NCI-H2196 treated with DMSO at 0.1 percent for 48 hours (cell line): ENCODE data around the gene PTPRN2.
"Not testable (repeated sequence)": the region's sequence is repeated elsewhere in the genome, so short reads cannot be mapped to it uniquely, and the experiment has no call there.

Source experiments
- DNase-seq: peaks from one replicate; lab custom pipeline; 2025; ENCODE audit not compliant: unreplicated experiment; lab: John Stamatoyannopoulos, UW

PTPRN2 gene

DNA sequence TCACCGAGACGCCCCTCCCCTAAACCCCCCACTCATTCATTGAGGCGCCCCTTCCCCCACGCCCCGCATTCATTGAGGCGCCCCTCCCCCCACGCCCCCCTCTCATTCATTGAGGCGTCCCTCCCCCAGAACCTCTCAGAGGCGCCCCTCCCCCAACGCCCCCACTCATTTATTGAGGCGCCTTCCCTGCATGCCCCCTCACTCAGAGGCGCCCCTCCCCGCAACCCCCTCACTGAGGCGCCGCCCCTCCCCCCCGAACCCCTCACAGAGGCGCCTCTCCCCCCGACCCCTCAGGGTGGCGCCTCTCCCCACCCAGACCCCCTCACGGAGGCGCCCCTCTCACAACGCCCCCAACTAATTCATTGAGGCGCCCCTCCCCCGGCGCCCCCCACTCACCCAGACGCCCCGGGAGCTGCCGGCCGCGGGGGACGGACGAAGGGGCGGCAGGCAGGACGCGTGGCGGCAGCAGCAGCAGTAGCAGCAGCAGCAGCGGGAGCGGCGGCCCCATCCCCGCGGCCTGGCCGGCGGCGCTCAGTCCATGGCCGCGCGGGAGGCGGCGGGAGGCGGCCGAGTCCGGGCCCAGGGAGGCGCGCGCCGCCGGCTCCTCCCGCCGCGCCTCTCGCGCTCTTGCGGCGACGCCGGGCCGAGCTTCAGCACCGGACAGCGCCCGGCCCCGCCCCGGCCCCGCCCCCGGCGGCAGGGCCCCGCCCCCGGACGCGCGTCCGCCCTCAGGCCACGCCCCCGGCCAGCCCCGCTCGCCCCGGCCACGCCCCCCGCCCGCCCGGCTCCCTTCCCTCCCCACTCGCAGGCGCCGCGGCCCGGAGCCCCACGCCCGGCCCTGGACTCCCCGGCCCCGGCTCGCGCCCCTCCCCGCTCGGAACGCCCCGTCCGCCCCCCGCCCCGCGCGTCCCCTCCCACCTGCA, at the start of gene PTPRN2:
PTPRN2 (minus strand) TSS at position 662 of the 923 bp plus-strand sequence.
- DNase-seq: peak; percentile 3

GRCh38 chr7:158633055-158633956, 45.7 kb upstream of the PTPRN2 start:
- DNase-seq: no peak

- DNase-seq: no peak
These were observed 44.1 kb upstream of the PTPRN2 start for GRCh38 chr7:158631574-158632195.

- not testable (repeated sequence) for DNase-seq
These were observed 38.7 kb upstream of the PTPRN2 start for GRCh38 chr7:158626289-158626688.

- no peak for DNase-seq
These were observed 35.6 kb upstream of the PTPRN2 start for GRCh38 chr7:158623241-158623640.

- DNase-seq: no peak
These were observed 33.3 kb upstream of the PTPRN2 start for GRCh38 chr7:158620839-158621441.

DNA sequence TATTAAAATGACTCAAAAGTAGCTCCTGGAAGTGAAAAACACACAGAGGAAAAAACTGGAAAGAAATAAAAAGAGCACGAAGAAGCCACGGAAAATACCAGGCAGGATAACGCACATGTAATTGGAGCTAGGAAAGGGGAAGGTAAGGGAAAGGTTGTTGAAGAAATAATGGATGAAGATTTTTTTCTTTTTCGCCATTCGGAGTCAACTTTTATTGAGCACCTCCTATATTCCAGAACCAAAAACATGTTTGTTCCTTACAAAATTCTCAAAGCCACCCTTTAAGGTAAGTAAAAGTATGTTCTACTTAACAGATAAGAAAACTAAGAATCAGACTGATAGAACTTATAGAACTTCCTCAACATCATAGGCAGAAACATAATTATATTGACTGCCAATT, 32.8 kb upstream of the PTPRN2 start:
- DNase-seq: no peak

DNA sequence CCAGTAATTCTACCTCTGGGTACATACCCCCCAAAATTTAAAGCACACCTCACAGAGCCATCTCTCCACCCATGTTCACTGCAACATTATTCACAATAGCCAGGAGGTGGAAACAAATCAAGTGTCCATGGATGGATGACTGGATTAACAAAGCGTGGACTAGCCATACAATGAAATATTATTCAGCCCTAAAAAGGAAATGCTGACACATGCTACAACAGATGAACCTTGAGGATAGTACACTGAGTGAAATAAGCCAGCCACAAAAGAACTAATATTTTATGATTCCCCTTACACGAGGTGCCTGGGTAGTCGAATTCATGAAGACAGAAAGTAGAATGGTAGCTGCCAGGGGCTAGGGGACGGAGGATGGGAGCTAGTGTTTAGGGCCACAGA, 31.1 kb upstream of the PTPRN2 start:
- DNase-seq: no peak

DNA sequence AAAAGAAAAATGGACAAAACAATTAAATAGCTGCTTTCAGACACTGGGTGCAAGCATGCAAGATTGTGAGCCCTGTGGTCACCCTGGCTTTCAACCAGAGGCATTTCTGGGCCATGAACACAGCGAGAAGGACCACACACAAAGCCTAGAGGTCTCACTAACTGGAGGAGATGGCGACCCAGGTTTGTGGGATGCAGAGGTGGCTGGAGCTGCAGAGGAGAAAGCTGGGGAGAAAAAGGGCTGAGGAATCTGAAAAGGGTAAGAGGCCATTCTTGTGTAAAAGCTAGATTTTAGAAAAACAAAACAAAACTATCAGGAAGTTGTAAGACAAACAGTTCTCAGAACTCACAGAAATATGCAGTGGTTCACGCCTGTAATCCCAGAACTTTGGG, 30.1 kb upstream of the PTPRN2 start:
- no peak for DNase-seq

DNA sequence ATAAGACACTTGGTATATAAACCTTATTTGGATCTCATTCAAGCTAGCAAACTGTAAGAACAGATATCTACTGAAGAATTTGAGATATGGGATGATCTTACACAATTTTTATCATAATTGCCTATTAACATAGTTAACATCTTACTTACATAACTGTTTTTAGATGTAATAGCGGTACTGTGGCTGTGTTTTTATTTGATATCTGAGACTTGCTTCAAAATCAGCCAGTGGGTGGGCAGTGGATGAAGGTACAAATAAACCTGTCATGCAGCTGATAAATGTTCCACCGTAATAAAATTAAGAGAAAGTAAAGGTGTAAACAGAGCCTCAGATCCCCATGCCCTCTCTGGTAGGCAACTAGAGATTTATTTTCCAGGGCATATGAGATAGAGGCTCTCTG, 28.4 kb upstream of the PTPRN2 start:
- DNase-seq: no peak

DNA sequence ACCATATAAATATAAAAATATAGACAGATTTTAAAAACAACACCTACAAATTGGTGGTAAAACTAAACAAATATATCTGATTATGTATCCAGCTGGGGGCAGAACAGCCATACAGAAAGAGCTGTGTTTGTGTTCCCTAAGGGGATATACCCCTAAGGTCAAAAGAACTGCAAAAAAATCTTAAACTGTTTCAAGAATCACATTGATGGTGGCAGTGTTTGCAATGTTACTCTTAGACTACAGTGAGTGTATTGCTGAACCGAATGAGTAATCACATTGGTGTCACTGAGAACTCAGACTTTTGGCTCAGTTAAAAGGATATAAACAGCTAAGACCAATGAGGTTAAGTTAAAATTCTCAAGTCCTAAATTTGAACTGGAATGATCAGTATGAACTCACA, 27.1 kb upstream of the PTPRN2 start:
- no peak for DNase-seq

DNA sequence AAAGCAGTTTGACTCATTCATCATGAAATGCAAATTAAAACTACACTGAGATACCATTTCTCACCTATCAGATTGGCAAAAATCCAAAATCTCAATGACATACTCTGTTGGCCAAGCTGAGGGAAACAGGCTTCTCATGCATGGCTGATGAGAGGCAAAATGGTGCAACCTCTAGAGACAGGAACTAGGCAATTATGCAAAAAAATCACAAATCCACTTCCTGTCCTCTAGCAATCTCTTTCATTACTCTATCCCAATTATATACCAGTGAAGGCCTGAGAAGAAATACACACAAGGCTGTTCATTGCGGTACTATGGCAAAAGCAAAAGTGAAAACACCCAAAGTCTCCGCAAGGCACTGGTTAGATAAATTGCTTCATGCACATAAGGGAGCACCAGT, 25.9 kb upstream of the PTPRN2 start:
- DNase-seq: peak; percentile 3

DNA sequence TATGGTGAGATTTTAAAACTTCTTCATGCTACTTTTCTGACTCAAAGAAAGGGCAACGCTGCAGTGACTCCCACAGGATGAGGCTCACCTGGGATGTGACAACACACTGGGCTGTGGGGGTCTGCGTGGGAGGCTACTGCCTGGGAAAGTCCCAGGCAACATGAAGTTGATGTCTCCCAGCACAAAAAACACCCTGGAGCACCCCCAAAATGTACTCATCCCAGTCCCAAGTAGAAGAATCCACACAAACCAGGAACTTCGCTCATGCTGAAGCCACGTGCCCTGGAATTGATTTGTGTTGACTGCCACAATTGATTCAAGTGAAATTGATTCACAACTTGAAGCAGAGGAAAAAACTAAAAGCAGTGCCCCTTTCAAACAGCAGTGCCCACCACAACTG, 24.9 kb upstream of the PTPRN2 start:
- DNase-seq: no peak

DNA sequence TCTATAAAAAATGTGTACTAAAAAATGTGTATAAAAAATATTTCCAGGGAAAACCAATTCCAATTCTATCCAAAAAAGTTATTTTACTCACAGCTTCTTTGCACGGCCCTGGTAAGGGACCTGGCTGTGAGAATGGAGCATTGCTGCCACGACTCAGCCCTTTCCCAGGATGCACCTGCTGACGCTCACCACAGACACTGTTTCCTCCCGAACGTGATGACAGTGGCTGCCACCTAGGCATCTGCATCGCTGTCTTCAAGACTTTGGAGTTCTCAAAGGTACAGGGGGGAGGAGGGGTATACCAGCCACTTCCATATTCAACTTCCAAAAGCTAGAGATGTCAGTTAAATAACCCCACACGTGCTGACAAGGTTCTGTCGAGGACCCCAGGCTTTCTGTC, 23.9 kb upstream of the PTPRN2 start:
- DNase-seq: no peak

- DNase-seq: no peak
These were observed 21.8 kb upstream of the PTPRN2 start for GRCh38 chr7:158609313-158609974.

- no peak for DNase-seq
These were observed 19.9 kb upstream of the PTPRN2 start for GRCh38 chr7:158607563-158607962.

DNA sequence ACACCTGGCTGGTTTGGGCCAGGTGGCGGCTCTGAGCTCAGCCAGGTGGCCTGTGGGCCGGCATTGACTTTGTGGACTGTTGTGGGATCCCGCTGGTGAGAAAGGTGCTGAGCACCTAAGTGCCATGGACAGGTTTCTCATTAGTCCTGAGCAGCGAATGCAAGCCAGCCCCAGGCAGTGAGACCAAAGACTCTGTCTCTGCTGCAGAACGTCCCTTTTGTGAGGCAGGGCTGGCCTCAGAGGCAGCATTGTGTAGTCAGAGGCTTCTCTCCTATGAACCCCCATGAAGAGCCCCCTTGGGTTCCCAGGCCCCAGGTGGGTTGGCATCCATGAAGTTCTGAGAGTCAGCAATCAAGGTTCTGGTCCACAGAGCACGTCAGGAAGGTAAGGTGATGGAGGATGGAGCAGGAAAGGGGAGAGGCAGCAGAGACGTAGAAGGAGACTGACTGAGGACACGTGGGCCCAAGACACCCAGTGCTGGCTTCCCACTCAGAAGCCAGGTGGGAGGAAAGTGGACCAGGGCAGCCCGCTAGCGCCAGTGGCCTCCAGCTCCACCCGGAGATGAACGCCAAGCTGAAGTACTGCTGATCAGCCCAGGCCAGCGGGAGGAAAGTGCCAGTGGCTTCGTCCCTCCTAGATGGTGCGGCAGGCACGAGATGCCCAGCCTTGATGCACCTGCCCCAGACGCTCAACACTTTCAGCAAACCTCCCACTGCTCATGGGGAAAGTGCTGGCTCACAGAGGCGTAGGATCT, 19.2 kb upstream of the PTPRN2 start:
- DNase-seq: no peak

DNA sequence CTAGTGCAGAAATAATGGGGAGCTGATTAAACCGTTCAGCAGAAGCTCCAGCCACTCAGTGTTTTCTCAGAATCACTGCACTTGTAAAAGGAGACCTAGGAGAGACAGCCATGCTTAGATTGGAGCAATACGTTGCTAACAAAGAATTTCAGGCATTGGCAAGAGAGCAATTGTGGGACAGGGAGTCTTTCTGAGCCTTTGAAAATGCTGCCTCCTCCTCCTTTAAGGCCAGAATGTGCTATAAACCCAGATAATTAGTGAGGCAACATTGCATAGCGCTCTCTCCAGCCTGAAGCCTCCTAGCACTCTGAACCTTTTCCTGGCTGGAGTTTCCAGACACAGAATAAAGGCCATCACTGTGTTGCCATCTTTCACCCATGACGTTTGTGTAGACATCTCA, 18.5 kb upstream of the PTPRN2 start:
- DNase-seq: no peak

GRCh38 chr7:158603773-158604755, 16.4 kb upstream of the PTPRN2 start:
- no peak for DNase-seq
